K562 (cell line): Measurements from ENCODE around the gene ZNF219. TPM values are rescaled to one million over a fixed set of nuclear protein-coding genes. Genes with fewer than 3 reads are reported as not detected.

ENCODE experiments used
- polyA plus RNA-seq, 8 experiments: library from polyadenylated mRNA; depleted of rRNA in 4 of 8; stranded (reverse) in 5 of 8; unstranded in 3 of 8; fragments of >200 nt; fragmentation: Nextera tagmentation in 2 of 8; fragmentation: Illumina TruSeq in 1 of 8; extraction: Ambion mirVana in 2 of 8; extraction: Trizol in 1 of 8; gene quantifications; 2 replicates each; pipeline versions ENCODE4 v1.2.1 to v1.2.3, GENCODE V29; 2011 to 2014; ENCODE audit warnings: inconsistent platforms in 1 of 8, missing spikeins in 1 of 8
- total RNA-seq, 7 experiments: library from RNA; depleted of rRNA in 6 of 7; stranded (reverse); fragments of >200 nt in 6 of 7; fragmentation: Illumina TruSeq in 2 of 7; extraction: Trizol in 2 of 7; gene quantifications; 2 replicates each; pipeline versions ENCODE4 v1.2.1 to v1.2.3, GENCODE V29; 2011 to 2021; ENCODE audit warnings: low replicate concordance in 1 of 7
- TF ChIP-seq, protein P1 (sequence below): fragments of 200-600 bp; sonication (generic); IDR thresholded peaks from one replicate; pipeline ENCODE4 v1.6.1; 2012; ENCODE audit warnings: mild to moderate bottlenecking, low read depth, low read length, inconsistent platforms

The ZNF219 gene
- total and polyA plus RNA-seq, 9 of the 15 experiments (the other 6 are each of a cell fraction or from before 2014, with no cell fraction given) = 0.29 to 10.6 (median 2.8) TPM

GRCh38 chr14:21078726-21079125 lies 19.7 kb downstream of the ZNF219 start (continued):
- TF ChIP-seq, protein P1, sequence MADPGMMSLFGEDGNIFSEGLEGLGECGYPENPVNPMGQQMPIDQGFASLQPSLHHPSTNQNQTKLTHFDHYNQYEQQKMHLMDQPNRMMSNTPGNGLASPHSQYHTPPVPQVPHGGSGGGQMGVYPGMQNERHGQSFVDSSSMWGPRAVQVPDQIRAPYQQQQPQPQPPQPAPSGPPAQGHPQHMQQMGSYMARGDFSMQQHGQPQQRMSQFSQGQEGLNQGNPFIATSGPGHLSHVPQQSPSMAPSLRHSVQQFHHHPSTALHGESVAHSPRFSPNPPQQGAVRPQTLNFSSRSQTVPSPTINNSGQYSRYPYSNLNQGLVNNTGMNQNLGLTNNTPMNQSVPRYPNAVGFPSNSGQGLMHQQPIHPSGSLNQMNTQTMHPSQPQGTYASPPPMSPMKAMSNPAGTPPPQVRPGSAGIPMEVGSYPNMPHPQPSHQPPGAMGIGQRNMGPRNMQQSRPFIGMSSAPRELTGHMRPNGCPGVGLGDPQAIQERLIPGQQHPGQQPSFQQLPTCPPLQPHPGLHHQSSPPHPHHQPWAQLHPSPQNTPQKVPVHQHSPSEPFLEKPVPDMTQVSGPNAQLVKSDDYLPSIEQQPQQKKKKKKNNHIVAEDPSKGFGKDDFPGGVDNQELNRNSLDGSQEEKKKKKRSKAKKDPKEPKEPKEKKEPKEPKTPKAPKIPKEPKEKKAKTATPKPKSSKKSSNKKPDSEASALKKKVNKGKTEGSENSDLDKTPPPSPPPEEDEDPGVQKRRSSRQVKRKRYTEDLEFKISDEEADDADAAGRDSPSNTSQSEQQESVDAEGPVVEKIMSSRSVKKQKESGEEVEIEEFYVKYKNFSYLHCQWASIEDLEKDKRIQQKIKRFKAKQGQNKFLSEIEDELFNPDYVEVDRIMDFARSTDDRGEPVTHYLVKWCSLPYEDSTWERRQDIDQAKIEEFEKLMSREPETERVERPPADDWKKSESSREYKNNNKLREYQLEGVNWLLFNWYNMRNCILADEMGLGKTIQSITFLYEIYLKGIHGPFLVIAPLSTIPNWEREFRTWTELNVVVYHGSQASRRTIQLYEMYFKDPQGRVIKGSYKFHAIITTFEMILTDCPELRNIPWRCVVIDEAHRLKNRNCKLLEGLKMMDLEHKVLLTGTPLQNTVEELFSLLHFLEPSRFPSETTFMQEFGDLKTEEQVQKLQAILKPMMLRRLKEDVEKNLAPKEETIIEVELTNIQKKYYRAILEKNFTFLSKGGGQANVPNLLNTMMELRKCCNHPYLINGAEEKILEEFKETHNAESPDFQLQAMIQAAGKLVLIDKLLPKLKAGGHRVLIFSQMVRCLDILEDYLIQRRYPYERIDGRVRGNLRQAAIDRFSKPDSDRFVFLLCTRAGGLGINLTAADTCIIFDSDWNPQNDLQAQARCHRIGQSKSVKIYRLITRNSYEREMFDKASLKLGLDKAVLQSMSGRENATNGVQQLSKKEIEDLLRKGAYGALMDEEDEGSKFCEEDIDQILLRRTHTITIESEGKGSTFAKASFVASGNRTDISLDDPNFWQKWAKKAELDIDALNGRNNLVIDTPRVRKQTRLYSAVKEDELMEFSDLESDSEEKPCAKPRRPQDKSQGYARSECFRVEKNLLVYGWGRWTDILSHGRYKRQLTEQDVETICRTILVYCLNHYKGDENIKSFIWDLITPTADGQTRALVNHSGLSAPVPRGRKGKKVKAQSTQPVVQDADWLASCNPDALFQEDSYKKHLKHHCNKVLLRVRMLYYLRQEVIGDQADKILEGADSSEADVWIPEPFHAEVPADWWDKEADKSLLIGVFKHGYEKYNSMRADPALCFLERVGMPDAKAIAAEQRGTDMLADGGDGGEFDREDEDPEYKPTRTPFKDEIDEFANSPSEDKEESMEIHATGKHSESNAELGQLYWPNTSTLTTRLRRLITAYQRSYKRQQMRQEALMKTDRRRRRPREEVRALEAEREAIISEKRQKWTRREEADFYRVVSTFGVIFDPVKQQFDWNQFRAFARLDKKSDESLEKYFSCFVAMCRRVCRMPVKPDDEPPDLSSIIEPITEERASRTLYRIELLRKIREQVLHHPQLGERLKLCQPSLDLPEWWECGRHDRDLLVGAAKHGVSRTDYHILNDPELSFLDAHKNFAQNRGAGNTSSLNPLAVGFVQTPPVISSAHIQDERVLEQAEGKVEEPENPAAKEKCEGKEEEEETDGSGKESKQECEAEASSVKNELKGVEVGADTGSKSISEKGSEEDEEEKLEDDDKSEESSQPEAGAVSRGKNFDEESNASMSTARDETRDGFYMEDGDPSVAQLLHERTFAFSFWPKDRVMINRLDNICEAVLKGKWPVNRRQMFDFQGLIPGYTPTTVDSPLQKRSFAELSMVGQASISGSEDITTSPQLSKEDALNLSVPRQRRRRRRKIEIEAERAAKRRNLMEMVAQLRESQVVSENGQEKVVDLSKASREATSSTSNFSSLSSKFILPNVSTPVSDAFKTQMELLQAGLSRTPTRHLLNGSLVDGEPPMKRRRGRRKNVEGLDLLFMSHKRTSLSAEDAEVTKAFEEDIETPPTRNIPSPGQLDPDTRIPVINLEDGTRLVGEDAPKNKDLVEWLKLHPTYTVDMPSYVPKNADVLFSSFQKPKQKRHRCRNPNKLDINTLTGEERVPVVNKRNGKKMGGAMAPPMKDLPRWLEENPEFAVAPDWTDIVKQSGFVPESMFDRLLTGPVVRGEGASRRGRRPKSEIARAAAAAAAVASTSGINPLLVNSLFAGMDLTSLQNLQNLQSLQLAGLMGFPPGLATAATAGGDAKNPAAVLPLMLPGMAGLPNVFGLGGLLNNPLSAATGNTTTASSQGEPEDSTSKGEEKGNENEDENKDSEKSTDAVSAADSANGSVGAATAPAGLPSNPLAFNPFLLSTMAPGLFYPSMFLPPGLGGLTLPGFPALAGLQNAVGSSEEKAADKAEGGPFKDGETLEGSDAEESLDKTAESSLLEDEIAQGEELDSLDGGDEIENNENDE = no peak
